HG02938 (cell line): ENCODE results near the gene TPMT.
A peak's percentile ranks its signal among the peaks of the same experiment; 100 is the strongest.
"Not testable (repeated sequence)": the region's sequence is repeated elsewhere in the genome, so short reads cannot be mapped to it uniquely, and the experiment has no call there.

ENCODE experiments used
- ATAC-seq: cut with Tn5 transposase; IDR thresholded peaks from one replicate; pipeline ENCODE4 v1.9.1; 2021; ENCODE audit warnings: mild to moderate bottlenecking, moderate library complexity; ENCODE audit not compliant: unreplicated experiment

Gene TPMT

DNA sequence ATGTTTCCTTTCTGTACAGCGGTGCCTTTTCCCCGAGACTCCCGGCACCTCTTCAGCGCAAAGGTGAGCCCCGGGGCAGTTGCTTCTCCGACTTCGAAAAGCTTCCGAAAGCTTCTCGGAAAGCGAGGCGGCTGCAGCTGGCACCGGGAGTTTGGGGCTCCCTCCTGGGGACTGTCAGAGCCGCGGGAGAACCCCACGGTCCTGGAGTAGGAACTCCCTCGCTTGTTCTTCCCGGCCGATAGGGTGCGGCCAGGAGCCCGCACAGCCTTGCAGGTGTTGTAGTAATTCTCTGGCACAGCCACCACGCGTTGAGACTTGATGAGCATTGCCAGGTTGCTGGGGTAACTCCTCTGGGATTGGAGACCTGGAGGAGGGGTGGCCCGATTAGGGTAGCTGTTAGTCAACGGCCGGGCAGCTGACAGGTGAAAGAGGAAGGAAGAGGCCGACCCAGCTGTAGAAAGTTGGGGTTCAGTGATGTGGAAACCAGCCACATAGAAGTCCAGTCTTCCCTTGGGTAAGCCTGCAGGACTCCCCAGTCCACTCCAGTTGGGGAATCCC lies 1.1 kb upstream of the TPMT start:
- ATAC-seq, result peak; percentile 23

DNA sequence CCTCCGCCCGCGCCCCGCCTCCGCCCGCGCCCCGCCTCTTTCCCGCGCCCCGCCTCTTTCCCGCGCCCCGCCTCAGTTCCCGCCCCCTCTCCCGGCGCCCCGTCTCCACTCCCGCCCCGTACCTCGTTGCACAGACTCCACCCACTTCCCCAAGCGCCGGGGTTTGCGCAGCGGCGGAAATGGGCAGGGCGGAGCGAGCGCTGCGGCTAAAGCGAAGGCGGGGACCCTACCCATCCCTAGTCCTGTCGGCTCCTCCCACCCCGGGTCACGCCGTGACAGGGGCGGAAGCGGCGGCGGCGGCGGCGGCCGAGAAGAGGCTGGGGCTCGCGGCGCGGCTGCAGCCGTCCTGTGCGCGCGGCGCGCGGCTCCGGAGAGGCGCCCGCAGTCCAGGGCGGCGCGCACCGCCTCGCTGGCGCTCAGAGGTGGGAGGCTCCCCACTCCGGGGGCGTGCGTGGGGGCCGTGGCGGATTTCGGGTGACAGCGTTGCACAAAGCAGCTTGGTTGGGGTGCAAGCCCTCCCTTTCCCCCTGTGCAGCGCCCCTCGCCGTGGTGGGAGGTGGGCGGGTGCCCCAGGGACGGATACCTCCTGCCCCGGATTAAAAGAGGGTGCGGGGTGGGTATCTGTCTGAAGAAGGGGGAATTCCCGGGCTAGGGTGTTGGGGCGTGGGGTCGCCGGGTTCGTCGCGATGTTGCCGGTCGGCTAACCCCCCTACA lies 430 bp upstream of the TPMT start, which contains the start of gene KDM1B:
KDM1B (plus strand) TSS at position 273 of the 714 bp plus-strand sequence. CDS start 4,474 bp downstream, outside the sequence.
- ATAC-seq, result peak; percentile 83

DNA sequence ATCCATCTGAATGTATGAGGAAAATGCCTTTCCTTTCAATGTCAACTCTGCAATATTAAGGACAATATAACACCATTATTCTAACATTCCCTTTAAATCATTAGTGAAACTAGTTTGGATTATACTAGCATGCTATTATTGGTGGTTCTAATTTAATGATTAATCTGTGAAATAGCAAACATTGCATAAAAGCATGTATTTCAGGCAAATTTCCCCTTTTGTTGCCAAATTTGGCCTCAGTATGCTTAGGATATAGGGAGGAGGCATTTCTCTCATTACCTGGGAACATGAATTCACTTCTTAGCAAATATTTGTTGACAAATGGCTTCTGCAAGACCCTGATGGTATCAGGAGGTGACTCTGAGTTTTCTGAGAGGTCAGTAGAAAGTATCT lies 1.6 kb downstream of the TPMT start:
- no peak for ATAC-seq

DNA sequence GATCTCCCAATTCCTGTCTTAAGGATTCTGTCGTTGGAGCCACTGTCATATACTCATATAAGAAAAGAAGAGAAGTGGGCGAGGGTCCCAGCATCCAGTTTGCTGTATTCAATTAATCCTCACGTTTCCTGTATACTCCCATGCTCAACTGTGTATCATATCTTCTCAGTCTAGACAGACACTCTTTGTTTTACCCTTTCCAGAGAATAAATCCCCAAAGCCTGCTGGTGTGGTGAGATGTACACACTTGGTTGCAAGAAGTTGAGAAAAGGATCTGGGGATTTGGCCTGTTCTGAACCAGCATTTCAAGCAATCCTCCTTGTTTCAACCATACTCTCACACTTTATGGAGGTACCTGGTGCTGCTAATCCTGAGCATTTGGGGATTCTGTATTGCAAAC lies 3.1 kb downstream of the TPMT start:
- ATAC-seq, result no peak

DNA sequence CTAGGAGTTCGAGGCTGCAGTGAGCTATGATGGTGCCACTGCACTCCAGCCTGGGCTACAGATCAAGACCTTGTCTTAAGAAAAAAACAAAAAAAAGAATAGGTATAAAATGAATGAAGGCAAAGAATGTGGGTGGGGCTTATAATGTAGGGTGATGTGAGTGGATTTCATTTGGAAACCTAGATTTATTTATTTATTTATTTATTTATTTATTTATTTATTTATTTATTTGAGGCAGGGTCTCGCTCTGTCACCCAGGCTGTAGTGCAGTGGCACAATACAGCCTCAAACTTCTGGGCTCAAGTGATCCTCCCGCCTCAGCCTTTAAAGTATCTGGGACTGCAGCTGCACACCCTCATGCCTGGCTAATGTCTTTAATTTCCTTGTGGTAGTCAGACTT lies 3.5 kb downstream of the TPMT start:
- not testable (repeated sequence) for ATAC-seq

DNA sequence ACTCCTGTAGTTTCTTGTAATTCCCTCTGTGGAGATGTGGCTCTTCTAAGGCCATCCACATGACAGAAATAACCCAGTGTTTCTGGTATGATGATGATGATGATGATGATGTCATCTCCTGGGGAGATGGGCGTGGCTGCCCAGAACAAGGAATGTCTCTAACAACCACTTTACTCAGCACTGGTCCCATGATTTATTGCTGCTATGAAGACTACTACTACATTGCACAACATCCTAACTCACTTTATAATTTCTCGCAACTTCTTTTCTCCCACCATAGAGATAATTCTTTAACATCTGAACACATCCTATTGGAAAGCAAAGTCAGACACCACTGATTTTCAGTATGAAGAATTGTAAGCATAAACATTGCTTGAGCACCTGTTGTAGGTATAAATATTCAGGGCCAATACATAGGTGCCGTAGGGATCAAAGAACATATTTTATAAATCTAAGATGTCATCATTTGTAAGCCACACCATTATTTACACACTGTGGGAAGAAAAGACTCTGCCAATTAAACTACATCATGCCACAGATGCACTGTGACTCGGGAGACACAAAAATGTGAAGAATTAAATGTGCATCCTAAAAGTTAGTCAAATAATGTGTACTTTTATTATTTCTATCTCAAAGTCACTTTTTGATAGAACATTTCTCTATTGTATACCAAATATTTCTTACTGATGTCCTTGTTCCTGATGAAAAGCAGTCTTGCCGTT lies 6.4 kb downstream of the TPMT start:
- no peak for ATAC-seq

DNA sequence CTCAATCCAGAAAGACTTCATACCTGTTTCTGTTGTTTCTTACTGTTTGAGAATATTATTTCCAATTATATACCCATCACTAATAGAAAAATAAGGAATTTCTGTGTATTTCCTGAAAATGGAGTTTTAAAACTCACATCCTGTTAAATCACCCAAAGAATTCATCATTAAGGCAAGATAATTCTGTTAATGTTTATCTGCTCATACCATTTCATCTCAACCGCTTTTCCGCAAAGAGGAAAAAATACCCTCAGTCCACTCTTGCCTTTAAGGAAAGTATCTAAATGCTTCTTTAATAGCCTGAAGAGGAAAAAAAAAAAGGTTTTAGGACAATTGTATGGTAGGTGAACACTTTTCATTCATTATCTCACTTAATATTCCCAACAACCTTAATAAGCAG lies 7.3 kb downstream of the TPMT start:
- no peak for ATAC-seq

DNA sequence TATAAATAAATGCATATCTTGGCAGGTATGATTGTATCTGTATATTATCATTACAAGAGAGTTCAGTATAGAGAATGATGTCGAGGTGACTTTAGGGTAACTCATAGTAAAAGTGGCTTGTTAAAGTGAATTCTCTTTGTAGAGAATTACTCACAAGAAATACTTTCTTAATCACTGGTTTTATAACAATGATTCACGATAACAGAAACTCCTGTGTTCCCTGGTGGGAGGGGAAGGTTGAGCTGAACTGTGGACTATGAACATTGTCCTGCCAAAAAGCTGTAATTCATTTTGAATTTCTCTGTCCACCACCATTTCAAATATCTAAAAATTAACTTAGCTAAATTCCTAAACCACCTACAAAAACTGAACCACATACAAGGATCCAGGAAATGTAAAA lies 7.7 kb downstream of the TPMT start:
- no peak for ATAC-seq

DNA sequence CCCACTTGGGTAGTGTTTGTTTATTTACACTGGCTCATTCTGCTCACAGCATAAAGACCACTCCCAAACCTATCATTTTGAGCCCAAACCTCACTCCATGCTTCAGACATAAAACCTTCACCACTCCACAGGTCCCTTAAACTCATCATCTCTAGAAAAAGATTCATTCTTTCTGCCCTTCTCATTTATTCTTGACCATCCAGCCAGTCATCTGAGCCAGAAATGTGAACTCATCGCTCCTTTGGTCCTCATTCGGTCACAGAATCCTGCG lies 12.4 kb downstream of the TPMT start:
- ATAC-seq, result no peak

DNA sequence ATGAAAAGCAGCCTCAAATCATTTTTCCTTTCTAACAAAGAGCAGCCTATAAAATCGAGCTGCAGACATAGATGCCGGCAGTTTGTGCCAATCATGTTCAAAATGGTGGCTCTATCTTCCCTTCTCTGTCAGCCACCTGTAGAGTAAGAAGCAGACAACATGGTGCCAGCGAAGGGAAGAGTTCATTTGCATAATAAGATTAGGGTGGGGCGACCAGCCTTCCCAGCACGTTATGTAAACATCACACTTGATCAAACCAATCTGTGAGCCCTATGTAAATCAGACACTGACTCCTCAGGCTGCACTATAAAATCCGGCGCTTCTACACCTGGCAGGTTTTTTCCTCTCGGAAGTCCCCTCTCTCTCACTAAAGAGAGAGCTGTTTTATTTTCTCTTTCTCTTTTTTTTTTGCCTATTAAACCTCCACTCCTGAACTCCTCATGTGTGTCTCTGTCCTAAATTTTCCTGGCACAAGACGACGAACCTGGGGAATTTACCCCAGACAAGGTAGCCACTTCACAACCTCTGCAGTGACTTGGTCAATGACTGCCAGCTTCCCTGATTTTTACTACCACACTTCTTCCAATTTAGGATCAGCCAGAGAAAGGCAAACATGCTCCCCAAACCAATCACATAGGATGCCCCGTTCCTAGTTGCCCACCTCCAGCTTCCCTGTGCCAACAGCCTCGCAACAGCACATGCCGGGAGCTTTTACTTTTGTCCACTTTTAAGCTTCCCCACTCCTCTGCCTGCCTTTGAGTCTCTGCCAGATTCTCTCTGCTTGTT lies 12.9 kb downstream of the TPMT start:
- ATAC-seq, result no peak

DNA sequence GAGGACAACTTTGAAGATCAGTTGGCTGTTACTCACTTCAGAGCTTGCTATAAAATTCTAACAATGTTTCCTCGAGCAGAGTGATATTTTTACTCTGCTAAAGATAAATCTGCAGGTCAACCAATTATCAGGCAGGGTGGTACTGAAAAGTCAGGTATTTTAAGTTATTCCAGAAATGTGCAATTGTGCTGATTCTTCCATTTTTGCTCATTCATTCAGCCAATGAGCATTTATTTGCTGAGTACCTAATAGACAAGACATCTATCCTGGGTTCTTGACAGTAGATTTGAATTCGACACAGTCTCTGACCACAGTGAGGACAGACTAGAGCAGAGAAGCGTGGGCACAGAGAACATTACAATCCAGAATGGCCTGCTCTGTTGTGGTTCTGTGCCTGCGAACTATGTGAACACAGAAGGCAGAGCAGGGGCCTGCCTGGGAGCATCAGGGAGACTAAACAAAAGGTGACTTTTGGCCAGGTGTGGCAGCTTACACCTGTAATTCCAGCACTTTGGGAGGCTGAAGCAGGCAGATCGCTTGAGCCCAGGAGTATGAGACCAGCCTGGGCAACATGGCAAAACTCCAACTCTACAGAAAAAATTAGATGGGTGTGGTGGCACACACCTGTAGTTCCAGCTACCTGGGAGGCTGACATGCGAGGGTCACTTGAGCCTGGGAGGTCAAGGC lies 14.8 kb downstream of the TPMT start:
- ATAC-seq, result no peak

DNA sequence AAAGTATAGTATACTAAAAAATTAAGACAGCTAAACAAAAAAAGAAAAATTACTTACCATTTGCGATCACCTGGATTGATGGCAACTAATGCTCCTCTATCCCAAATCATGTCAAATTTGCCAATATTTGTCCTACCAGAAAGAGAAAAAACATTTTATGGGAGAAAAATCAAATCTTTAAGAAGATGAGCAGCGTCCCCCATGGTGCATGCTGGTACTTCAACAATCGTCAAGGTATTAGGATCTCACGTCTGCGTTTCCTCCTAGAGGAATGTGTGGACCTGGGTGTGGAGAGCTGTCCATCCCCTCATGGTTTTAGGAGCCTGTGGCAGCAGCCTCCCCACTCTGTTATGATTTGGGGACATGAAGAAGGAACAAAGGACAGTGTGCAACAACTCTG lies 16.0 kb downstream of the TPMT start:
- no peak for ATAC-seq

DNA sequence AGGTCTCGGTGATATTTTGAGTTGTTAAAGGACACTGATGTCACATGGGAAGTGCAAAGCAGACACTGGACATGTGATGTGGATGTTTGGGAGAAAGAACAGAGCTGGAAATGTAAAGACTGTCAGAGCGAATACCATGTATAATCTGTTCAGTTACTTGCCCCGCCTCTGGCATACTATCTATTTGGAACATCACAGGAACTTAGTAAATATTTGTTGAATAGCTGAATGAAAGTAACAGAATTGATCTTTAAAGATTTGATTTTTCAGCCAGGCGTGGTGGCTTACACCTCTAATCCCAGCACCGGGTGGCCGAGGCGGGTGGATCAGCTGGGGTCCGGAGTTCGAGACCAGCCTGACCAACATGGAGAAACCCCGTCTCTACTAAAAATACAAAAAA lies 18.6 kb downstream of the TPMT start:
- ATAC-seq, result no peak

DNA sequence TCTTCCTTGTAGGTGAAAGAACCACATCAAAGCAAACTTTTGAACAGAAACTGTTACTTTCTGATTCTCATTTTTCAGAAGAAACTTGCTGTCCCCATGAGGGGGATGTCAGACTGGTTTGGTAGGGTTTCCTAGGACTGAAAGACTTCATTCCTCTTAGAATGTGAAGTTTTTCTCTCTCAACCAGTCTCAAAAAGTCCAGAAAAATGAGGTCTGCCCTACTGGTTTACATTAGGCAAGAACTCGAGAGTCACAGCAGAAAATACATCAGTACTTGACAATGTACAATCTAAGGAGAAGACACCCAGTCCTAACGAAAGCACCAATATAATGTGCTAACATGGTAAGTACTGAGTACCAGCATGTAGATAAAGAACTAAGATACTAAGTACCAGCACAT lies 19.7 kb downstream of the TPMT start:
- no peak for ATAC-seq

DNA sequence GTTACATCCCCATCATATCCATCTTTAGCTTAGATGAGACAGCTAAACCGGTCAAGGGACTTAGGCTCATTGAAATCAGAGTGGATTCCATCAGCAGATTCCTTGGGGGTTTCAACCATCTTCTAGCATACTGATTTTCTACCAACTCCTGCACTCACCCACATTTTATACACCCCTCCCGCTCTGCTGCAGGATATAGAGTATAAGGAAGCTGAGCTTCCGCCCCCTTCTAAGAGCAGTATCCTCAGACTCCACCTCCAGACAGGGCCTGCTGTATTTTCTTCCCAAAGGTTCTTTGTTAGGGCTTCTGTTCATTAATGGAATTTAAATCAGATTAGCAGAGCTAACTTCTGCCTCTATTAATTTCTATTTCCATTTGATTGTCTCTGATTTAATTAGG lies 22.5 kb downstream of the TPMT start:
- no peak for ATAC-seq

DNA sequence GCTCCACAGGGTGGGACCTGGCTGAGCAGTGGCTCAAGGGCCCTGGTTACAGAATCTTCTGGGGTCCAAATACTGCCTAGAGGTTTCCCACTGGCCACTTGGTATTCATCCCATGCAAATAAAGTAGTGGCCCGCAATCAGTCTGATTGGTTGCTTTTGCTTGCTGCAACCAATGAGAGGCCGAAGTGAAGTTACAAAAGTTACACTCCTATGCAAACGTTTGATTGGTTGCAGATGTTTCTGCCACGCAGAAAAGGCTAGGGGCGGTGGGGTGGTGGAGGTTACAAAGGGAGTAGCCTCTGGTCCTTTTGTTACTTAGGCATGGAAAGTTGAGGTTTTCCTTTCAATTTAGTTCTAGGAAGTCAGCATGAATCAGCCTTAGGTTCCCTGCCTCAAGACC lies 28.8 kb downstream of the TPMT start:
- ATAC-seq, result no peak

DNA sequence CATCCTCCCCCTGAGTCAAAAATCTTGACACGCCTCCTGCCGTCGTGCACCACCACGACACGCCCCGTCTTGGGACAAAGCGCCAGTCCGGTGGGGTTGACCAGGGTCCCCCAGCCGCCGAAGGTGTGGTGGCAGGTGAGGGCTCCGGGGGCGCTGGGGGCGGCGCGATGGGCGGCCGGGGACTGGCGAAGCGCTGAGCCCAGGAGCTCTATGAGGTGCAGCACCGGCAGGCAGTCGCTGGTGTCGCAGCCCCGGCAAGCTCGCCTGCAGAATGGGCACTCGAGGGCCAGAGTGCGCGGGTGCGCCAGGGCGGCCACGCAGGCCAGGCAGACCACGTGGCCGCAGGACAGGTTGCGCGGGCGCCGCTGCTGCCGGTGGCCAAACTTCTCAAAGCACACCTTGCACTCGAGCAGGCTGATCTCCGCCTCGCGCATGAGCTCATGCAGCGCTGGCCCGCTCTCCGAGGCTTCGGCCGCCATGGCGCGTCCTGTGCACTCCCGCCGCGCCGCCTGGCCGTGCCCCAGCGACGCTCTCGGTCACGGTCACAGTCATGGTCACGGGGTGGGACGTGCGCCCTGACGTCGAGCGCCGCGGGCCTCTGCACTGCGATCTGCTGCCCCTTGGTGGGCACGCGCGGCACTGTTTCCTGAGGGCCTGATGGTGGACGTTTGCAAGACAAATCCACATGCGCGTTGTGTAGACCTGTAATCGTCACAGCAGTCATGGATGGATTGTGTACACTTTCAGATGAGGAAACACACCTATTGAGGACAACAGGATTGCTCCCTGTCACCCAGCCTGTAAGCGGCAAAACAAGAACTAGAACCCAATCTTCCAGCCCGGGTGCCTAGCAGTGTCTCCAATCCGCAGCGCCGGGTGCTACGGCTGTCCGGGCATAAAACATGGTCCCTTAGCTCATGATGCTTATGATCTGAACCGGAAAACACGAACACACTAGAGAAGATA lies 32.5 kb downstream of the TPMT start, which contains the start of gene NHLRC1:
NHLRC1 (minus strand) TSS at position 550 of the 966 bp plus-strand sequence; CDS start at position 479, 71 bp downstream.
- peak; percentile 99 for ATAC-seq

DNA sequence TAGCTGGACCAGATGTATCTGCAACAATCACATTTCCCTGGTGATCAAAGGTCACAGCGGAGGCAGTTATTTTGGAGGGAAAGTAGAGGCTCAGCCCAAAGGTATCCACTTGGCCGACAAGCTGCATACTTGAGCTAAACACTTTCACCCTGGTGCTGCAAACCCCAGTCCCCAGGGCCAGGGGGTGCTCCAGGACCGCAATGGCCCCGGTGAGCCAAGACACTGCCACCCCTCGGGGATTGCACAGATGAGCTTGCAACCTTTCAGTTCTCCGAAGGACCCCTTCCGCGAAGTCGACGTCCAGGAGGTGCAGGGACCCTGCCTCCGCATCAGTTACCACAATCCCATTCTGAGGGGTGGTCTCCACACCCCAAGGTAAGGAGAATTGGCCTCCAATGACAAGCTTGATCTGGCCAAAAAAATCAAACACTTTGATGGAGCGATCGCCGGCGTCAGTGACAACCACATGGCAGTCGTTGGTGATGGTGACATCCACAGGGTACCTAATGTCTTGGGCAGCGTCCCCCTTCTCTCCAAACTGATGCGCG lies 33.2 kb downstream of the TPMT start:
- no peak for ATAC-seq

DNA sequence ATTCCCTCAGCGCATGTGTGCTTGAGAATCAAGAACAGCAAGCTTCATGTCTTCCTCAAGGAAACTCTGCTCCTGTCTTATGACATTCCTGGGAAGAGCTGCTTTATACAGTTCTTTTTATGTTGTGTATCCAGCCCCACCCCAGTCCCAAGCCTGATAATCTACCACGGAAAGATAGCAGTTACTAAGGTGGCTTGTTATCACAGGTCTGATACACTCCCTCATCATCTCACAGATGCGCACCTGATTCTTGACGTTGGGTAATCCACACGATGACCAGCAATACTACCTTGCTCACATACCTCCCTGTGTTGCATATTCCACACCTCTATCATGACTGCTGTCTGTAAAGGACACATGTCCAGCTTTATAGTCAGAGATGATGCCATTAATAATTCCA lies 35.6 kb downstream of the TPMT start:
- no peak for ATAC-seq

DNA sequence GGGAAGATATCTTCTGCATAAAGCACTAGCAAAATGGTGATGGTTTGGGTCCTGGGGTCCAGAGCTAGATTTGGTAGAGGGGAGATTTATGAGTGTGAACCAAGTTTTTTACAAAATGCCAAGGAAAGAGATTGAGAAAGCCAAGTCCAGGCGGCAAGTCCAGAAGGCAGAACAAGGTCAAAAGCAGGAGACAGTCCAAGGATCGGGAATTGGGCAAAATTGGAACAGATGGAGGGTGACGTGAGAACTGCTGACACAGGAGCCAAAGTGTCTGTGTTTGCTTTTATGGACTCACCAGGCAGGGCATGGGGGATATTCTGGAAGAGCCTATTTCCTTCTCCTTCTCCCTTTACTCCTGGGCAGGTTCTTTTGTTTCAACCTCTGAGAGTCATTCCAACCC lies 36.5 kb downstream of the TPMT start:
- ATAC-seq, result no peak
